ENCODE data around the gene ARGLU1. TPM values are rescaled to one million over a fixed set of nuclear protein-coding genes. Genes with fewer than 3 reads are reported as not detected.

ARGLU1 gene
- total RNA-seq, 1 donor from 2014 or later: 56.9 TPM

DNA sequence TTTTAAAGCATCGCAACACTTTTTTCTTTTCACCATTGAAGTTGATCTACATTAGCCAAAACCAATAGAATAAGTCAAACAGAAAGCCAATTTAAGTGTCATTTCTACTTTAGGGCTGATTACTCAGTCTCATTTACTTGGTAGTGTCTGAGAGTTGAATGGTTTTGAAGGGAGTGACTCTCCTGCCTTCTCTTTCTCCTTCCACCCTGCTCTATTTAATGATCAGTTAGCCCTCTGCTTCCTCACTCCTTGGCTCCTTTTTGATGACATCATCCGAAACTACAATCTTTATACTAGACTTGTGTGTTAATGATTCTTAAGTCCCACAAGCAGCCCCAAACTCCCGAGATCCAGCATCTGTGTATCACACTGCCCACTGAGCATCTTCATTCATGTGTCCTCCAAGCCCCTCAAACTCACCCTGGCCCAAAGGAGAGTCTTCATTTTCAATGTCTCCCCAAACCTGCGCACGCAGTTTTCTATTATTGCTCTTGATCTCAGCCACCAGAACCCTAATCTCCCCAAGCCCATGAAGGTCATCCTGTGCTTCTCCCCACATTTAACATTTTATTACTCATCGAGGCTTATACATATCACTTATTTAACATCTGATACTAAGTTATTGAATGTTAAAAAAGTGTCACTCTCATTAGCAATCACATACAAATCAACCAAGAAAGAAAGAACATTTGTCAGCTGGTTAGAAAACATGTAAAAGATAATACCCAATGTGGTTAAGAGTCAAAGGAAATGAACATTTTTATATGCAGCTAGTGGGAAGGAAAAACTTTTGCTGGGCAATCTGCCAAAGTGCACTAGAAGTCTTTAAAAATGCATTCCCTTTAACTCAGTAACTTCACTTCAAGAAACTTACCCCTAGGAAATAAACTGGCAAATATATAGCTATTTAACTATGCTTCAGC is 32.2 kb upstream of the ARGLU1 start:
- no peaks in the 10 kb centered on the region for H3K9me3 Mint-ChIP-seq (ENCODE audit: unreplicated experiment)
- no peaks in the 10 kb centered on the region for H3K27me3 Mint-ChIP-seq (ENCODE audit: low read depth, unreplicated experiment)
- H3K9ac ChIP-seq (ENCODE audit: low read length): no peak overlapping the region
- TF ChIP-seq EZH2 (IDR thresholded peaks at IDR 0.05; ENCODE audit: insufficient read depth, low read length): no peak
- TF ChIP-seq, protein P1, sequence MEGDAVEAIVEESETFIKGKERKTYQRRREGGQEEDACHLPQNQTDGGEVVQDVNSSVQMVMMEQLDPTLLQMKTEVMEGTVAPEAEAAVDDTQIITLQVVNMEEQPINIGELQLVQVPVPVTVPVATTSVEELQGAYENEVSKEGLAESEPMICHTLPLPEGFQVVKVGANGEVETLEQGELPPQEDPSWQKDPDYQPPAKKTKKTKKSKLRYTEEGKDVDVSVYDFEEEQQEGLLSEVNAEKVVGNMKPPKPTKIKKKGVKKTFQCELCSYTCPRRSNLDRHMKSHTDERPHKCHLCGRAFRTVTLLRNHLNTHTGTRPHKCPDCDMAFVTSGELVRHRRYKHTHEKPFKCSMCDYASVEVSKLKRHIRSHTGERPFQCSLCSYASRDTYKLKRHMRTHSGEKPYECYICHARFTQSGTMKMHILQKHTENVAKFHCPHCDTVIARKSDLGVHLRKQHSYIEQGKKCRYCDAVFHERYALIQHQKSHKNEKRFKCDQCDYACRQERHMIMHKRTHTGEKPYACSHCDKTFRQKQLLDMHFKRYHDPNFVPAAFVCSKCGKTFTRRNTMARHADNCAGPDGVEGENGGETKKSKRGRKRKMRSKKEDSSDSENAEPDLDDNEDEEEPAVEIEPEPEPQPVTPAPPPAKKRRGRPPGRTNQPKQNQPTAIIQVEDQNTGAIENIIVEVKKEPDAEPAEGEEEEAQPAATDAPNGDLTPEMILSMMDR (IDR thresholded peaks at IDR 0.05; ENCODE audit: insufficient read depth, low read depth, low read length): no peak
- H4K20me1 ChIP-seq (ENCODE audit: insufficient read depth, low read length): no peaks in the 10 kb centered on the region
- H3K4me3 ChIP-seq (ENCODE audit: insufficient read depth, low read depth, low read length): no peak overlapping the region
- peak overlapping the region; percentile 45 for H3K4me2 ChIP-seq (ENCODE audit: low read length)
- no peak overlapping the region for H3K4me3 Mint-ChIP-seq (ENCODE audit: unreplicated experiment)
- H3K36me3 Mint-ChIP-seq (ENCODE audit: low read depth, unreplicated experiment): no peaks in the 10 kb centered on the region
- peaks cover 5% of the 10 kb centered on the region for H3K4me1 ChIP-seq (ENCODE audit: insufficient read depth, low read length)
- no peaks in the 10 kb centered on the region for H3K27me3 ChIP-seq (ENCODE audit: insufficient read depth, low read length)
- no peaks in the 10 kb centered on the region for H3K36me3 ChIP-seq (ENCODE audit: insufficient read depth, low read length)
- H3K27ac Mint-ChIP-seq (ENCODE audit: unreplicated experiment): peak overlapping the region; percentile 38
- no peaks in the 10 kb centered on the region for H3K79me2 ChIP-seq (ENCODE audit: insufficient read depth, low read length)
- DNase-seq (ENCODE audit: low read depth) (peak; percentile 82), FAIRE-seq (peak; percentile 29)
- no peak overlapping the region for H2AFZ ChIP-seq (ENCODE audit: low read depth, low read length)
- no peaks in the 10 kb centered on the region for H3K9me3 ChIP-seq (ENCODE audit: insufficient read depth, low read depth, low read length)
- H3K27ac ChIP-seq (ENCODE audit: low read depth, low read length): no peak overlapping the region
- peaks cover 11% of the 10 kb centered on the region for H3K4me1 Mint-ChIP-seq (ENCODE audit: low read depth, unreplicated experiment)

DNA sequence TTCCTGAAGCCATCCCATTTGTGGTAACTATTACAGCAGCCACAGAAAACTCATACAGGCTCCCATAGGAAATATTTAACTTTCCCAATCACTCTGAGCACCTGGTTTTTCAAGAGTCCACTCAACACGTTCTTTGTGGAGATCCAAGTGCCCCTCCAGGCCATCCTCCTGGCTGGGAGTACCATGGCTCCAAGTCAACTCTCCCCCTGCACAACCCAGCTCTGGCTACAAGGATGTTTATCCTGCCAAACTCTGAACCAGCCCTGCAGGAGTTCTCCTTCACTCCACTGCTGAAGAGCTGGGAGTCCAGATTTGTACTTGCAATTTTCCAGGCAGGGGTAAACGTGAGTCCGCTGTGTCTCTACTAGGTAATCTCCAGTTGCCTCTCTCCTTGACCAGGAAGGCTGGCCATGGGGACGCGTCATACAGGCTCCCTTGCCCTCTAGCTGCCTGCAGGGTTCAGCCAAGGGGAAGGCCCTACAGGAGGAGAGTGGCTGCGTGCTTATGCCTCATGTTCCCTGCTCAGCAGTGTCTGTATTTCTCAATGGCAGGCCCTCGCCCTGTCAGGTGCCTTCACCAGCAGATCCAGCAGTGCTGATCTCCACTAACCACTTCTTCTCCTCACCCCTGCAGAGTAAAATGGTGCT is 29.9 kb upstream of the ARGLU1 start:
- H3K4me3 Mint-ChIP-seq (ENCODE audit: unreplicated experiment): no peak overlapping the region
- TF ChIP-seq, protein P1 (IDR thresholded peaks at IDR 0.05; ENCODE audit: insufficient read depth, low read depth, low read length): no peak
- no peak for TF ChIP-seq EZH2 (IDR thresholded peaks at IDR 0.05; ENCODE audit: insufficient read depth, low read length)
- Histone ChIP-seq H2AFZ (ENCODE audit: low read depth, low read length) (no peak overlapping the region), H3K36me3 (ENCODE audit: insufficient read depth, low read length) (no peaks in the 10 kb centered on the region), H4K20me1 (ENCODE audit: insufficient read depth, low read length) (no peaks in the 10 kb centered on the region), H3K9me3 (ENCODE audit: insufficient read depth, low read depth, low read length) (no peaks in the 10 kb centered on the region), H3K4me2 (ENCODE audit: low read length) (no peak overlapping the region), H3K79me2 (ENCODE audit: insufficient read depth, low read length) (no peaks in the 10 kb centered on the region), H3K4me1 (ENCODE audit: insufficient read depth, low read length) (peaks cover 5% of the 10 kb centered on the region), H3K27me3 (ENCODE audit: insufficient read depth, low read length) (no peaks in the 10 kb centered on the region), H3K27ac (ENCODE audit: low read depth, low read length) (no peak overlapping the region), H3K4me3 (ENCODE audit: insufficient read depth, low read depth, low read length) (no peak overlapping the region), H3K9ac (ENCODE audit: low read length) (no peak overlapping the region)
- H3K36me3 Mint-ChIP-seq (ENCODE audit: low read depth, unreplicated experiment): no peaks in the 10 kb centered on the region
- no peak for DNase-seq (ENCODE audit: low read depth)
- no peak overlapping the region for H3K27ac Mint-ChIP-seq (ENCODE audit: unreplicated experiment)
- no peaks in the 10 kb centered on the region for H3K9me3 Mint-ChIP-seq (ENCODE audit: unreplicated experiment)
- peaks cover 13% of the 10 kb centered on the region for H3K4me1 Mint-ChIP-seq (ENCODE audit: low read depth, unreplicated experiment)
- no peaks in the 10 kb centered on the region for H3K27me3 Mint-ChIP-seq (ENCODE audit: low read depth, unreplicated experiment)
- FAIRE-seq: no peak
